ENCODE measurements around the gene PHYHD1.
A peak's percentile ranks its signal among the peaks of the same experiment; 100 is the strongest.

Gene PHYHD1

DNA sequence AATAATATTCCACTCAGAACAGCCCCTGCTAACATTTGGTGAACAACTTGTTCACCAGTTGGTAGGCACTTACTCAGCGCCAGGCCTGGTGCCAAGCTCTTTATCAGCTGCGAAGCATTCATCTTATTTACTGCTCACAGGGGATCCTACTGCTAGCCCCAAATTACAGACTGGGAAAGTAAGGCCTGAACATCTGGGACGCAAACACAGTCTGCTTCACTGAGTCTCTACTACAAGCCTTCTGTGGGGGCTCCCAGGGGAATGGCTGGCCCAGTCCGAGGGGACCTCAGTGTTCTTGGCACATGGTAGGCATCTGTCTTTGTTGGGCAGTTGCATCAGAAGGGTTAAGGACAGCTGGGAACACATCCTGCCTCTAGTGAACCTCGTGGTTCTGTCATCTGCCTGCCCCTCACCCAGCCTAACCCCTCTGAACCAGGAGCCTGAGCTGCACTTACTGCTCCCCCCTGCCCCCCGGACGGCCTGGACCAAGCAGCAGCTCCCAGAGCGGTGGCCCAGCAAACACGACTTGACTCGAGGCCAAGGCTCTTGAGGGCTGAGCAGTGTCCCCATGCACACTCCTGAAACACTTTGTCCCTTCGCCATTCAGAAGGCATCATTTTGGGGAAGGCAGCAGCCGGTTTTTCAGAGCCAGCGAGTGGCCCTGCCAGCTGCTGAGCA is at the start of gene PHYHD1:
Gene PHYHD1, plus strand, starts transcription at position 602 of the 678 bp plus-strand sequence. CDS start 1,342 bp downstream, outside the sequence.
- Histone ChIP-seq H3K4me1 (ENCODE audit: control insufficient read depth, insufficient read depth, low read length) (peaks cover 44% of the 10 kb centered on the region), H3K9me3 (ENCODE audit: control insufficient read depth in 2 of 2, low read length in 2 of 2) (no peaks in the 10 kb centered on the region), H3K27me3 (ENCODE audit: control insufficient read depth in 1 of 2, insufficient read depth in 2 of 2, low read length in 2 of 2) (no peaks in the 10 kb centered on the region), H3K27ac (ENCODE audit: low read length) (peak within 1 kb of the TSS; percentile 76), H3K4me3 (ENCODE audit: low read length in 2 of 2) (peak within 1 kb of the TSS; percentile 77), H3K9ac (ENCODE audit: low read length in 2 of 2) (peak within 1 kb of the TSS; percentile 73 to 79), H3K36me3 (ENCODE audit: control insufficient read depth in 2 of 2, insufficient read depth in 2 of 2, low read length in 2 of 2) (peaks cover 6 to 15% of the 10 kb centered on the region in 2 donors)

DNA sequence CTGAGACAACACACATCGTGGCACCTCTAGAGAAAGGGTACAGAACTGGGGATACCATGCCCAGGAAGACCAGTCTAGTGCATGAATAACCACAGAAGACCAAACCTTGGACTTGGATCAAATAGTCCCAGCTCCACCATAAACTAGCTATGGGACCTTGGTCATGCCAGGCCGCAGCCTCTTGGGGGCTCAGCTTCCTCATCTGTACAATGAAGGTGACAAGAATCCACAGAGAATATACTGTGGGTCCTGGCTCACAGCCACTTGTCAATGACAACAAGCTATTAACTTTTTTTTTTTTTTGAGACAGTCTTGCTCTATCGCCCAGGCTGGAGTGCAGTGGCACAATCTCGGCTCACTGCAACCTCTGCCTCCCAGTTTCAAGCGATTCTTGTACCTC is 42.9 kb upstream of the PHYHD1 start:
- no peaks in the 10 kb centered on the region for H3K9me3 ChIP-seq (ENCODE audit: control insufficient read depth in 2 of 2, low read length in 2 of 2)
- no peak overlapping the region for H3K4me3 ChIP-seq (ENCODE audit: low read length in 2 of 2)
- no peaks in the 10 kb centered on the region for H3K36me3 ChIP-seq (ENCODE audit: control insufficient read depth in 2 of 2, insufficient read depth in 2 of 2, low read length in 2 of 2)
- H3K27me3 ChIP-seq (ENCODE audit: control insufficient read depth in 1 of 2, insufficient read depth in 2 of 2, low read length in 2 of 2): no peaks in the 10 kb centered on the region
- peaks cover 7% of the 10 kb centered on the region for H3K4me1 ChIP-seq (ENCODE audit: control insufficient read depth, insufficient read depth, low read length)
- H3K9ac ChIP-seq (ENCODE audit: low read length in 2 of 2): no peak overlapping the region
- H3K27ac ChIP-seq (ENCODE audit: low read length): no peak overlapping the region

DNA sequence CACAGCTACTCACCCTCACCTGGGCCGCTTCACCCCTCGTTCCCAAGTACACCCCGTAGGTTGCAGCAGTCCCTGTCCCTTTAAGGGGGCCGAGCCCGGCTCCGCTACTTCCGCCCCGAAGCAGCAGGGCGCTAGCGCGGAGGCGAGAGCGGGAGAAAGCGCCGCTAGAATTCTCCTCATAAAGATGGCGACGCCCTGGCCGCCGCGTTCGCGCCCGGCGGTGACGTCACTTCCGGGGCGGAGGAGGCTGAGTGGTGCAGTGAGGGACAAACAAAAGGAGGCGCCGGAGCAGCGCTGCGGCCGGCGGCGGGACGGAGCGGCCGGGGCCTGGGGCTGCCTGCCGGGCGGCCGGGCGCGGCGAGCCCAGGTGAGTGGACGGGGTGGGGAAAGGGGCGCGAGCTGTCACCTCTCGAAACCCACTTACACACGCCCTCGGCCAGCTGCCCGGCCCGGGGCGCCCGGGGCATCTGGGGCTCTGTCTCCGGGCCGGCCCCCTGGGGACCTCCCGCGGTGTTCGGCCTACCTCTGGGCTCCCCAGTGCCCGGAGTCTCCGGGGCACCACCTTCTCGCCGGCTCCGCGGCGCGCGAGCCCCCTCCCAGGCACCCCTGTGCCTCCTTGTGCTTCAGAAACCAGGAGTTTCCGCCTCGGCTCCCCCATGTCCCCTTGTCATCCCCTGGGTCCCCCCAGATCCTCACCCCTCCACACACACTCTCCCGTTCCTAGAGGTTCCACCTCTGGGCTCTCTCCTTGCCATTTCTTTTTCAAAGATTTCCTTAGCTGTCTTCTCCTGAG is 38.7 kb upstream of the PHYHD1 start, which contains the start of the genes KYAT1 and LRRC8A:
Gene KYAT1, minus strand, starts transcription at position 67 of the 793 bp plus-strand sequence. CDS start 36,545 bp downstream, outside the sequence.
Gene LRRC8A, plus strand, starts transcription at position 250 of the 793 bp plus-strand sequence. CDS start 25,032 bp downstream, outside the sequence.
- peak within 1 kb of the TSS; percentile 90 for H3K27ac ChIP-seq (ENCODE audit: low read length)
- peaks cover 11 to 13% of the 10 kb centered on the region in 2 donors for H3K36me3 ChIP-seq (ENCODE audit: control insufficient read depth in 2 of 2, insufficient read depth in 2 of 2, low read length in 2 of 2)
- peak within 1 kb of the TSS; percentile 92 to 94 for H3K9ac ChIP-seq (ENCODE audit: low read length in 2 of 2)
- peaks cover 39% of the 10 kb centered on the region for H3K4me1 ChIP-seq (ENCODE audit: control insufficient read depth, insufficient read depth, low read length)
- no peaks in the 10 kb centered on the region for H3K27me3 ChIP-seq (ENCODE audit: control insufficient read depth in 1 of 2, insufficient read depth in 2 of 2, low read length in 2 of 2)
- no peaks in the 10 kb centered on the region for H3K9me3 ChIP-seq (ENCODE audit: control insufficient read depth in 2 of 2, low read length in 2 of 2)
- H3K4me3 ChIP-seq (ENCODE audit: low read length in 2 of 2): peak within 1 kb of the TSS; percentile 94 to 95

DNA sequence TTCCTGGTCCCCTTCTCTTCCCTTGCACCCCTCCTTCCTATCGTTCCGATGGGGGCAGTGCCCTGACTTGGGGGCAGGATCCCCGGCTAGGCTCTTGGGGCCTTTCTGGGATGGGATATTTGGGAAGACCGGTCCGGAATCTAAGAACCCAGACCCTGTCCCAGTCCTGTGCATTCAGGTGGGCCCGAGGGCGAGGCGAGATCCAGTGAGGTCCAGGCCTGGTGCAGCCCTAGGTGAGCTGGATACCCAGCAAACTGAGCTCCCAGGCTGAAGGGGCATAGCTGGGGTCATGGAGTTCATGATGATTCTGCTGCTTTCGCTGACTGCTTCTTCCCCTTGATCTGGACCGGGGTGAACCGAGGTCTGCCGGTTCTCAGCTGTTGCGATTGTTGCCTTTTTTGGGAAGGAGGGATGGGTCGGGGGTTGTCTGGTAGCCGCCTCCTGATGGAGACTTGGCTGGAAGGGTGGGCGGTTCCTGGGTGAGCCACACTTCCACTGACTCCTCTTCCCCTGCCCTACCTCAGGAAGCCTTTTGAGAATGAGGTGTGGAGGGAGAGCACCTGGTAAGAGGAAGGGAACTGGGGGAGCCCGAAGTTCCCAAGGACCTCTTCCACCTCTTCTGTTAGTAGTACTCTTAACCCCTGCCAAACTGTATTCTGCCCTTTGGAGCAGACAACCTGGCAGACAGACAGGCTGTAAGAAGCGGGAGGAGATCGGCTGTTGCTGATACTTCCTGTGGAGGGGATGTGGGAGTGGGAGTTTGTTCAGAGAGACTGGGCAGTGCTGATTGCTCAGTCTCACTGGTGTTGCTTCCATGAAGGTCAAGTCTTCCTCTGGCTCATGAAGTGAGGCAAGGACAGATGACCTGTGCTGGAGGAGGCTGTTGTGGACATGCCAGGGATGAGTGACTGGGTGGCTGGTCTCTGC is 37.8 kb upstream of the PHYHD1 start:
- H3K9ac ChIP-seq (ENCODE audit: low read length in 2 of 2): peak overlapping the region; percentile 92 to 94
- no peaks in the 10 kb centered on the region for H3K27me3 ChIP-seq (ENCODE audit: control insufficient read depth in 1 of 2, insufficient read depth in 2 of 2, low read length in 2 of 2)
- H3K36me3 ChIP-seq (ENCODE audit: control insufficient read depth in 2 of 2, insufficient read depth in 2 of 2, low read length in 2 of 2): peaks cover 11 to 13% of the 10 kb centered on the region in 2 donors
- H3K4me1 ChIP-seq (ENCODE audit: control insufficient read depth, insufficient read depth, low read length): peaks cover 41% of the 10 kb centered on the region
- peak overlapping the region; percentile 94 to 95 for H3K4me3 ChIP-seq (ENCODE audit: low read length in 2 of 2)
- no peaks in the 10 kb centered on the region for H3K9me3 ChIP-seq (ENCODE audit: control insufficient read depth in 2 of 2, low read length in 2 of 2)
- peak overlapping the region; percentile 90 for H3K27ac ChIP-seq (ENCODE audit: low read length)

DNA sequence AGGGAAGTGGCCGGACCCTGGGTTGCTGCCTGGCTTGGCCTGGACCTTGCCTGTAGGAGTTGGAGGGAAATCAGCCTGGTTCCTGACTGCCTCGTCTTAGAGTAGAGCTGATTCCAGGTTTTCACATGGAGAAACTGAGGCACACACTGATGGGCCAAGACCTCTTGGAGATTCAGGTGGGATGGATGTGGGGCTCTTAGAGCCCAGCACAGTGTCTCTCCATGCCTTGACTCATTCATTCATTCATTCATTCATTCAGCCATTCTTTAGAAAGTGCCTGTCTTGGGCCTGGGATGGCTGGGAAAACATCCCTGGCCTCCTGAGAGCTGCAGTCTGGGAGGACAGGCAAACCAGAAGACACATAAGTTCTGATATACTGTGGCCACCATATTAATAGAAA is 36.6 kb upstream of the PHYHD1 start:
- Histone ChIP-seq H3K4me1 (ENCODE audit: control insufficient read depth, insufficient read depth, low read length) (peaks cover 53% of the 10 kb centered on the region), H3K27me3 (ENCODE audit: control insufficient read depth in 1 of 2, insufficient read depth in 2 of 2, low read length in 2 of 2) (no peaks in the 10 kb centered on the region), H3K9ac (ENCODE audit: low read length in 2 of 2) (no peak overlapping the region), H3K9me3 (ENCODE audit: control insufficient read depth in 2 of 2, low read length in 2 of 2) (no peaks in the 10 kb centered on the region), H3K27ac (ENCODE audit: low read length) (no peak overlapping the region), H3K36me3 (ENCODE audit: control insufficient read depth in 2 of 2, insufficient read depth in 2 of 2, low read length in 2 of 2) (peaks cover 18% of the 10 kb centered on the region in 2 donors), H3K4me3 (ENCODE audit: low read length in 2 of 2) (peak overlapping the region in 1 of 2 donors; percentile 44)

DNA sequence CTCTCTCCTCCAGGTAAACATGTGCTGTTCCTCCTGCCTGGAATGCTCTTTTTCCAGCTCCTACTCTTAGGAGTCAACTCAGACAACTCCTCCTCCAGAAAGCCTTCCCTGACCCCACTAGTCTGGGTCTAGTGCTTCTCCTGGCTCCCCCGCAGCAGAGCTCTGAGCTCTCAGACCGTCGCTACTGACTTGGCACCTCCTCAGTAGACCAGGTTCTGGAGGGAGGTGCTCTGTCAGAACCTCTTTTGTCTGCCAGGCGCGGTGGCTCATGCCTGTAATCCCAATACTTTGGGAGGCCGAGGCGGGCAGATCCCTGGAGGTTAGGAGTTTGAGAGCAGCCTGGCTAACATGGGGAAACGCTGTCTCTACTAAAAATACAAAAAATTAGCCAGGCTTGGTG is 35.4 kb upstream of the PHYHD1 start:
- Histone ChIP-seq H3K36me3 (ENCODE audit: control insufficient read depth in 2 of 2, insufficient read depth in 2 of 2, low read length in 2 of 2) (peaks cover 18 to 21% of the 10 kb centered on the region in 2 donors), H3K4me3 (ENCODE audit: low read length in 2 of 2) (no peak overlapping the region), H3K9me3 (ENCODE audit: control insufficient read depth in 2 of 2, low read length in 2 of 2) (no peaks in the 10 kb centered on the region), H3K27me3 (ENCODE audit: control insufficient read depth in 1 of 2, insufficient read depth in 2 of 2, low read length in 2 of 2) (no peaks in the 10 kb centered on the region), H3K27ac (ENCODE audit: low read length) (no peak overlapping the region), H3K9ac (ENCODE audit: low read length in 2 of 2) (peak overlapping the region in 1 of 2 donors; percentile 29), H3K4me1 (ENCODE audit: control insufficient read depth, insufficient read depth, low read length) (peaks cover 53% of the 10 kb centered on the region)

DNA sequence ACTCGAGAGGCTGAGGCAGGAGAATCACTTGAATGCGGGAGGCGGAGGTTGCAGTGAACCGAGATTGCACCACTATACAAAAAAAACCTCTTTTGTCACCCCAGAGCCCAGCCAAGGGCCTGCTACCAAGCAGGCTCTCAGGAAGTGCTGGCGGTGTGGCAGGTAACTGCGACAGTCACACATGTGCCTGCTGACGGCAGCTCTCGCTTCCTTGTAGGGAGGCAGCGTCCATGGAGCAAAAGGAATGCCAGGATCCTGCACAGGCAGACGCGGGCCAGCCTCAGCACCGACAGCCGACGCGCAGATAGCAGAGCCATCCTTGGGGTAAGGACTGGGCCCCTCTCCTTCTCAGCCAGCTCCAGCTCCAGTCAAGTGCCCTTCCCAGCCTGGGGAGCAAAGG is 35.0 kb upstream of the PHYHD1 start:
- peaks cover 18 to 21% of the 10 kb centered on the region in 2 donors for H3K36me3 ChIP-seq (ENCODE audit: control insufficient read depth in 2 of 2, insufficient read depth in 2 of 2, low read length in 2 of 2)
- H3K27me3 ChIP-seq (ENCODE audit: control insufficient read depth in 1 of 2, insufficient read depth in 2 of 2, low read length in 2 of 2): no peaks in the 10 kb centered on the region
- H3K4me3 ChIP-seq (ENCODE audit: low read length in 2 of 2): no peak overlapping the region
- peaks cover 51% of the 10 kb centered on the region for H3K4me1 ChIP-seq (ENCODE audit: control insufficient read depth, insufficient read depth, low read length)
- no peaks in the 10 kb centered on the region for H3K9me3 ChIP-seq (ENCODE audit: control insufficient read depth in 2 of 2, low read length in 2 of 2)
- H3K27ac ChIP-seq (ENCODE audit: low read length): no peak overlapping the region
- H3K9ac ChIP-seq (ENCODE audit: low read length in 2 of 2): no peak overlapping the region

DNA sequence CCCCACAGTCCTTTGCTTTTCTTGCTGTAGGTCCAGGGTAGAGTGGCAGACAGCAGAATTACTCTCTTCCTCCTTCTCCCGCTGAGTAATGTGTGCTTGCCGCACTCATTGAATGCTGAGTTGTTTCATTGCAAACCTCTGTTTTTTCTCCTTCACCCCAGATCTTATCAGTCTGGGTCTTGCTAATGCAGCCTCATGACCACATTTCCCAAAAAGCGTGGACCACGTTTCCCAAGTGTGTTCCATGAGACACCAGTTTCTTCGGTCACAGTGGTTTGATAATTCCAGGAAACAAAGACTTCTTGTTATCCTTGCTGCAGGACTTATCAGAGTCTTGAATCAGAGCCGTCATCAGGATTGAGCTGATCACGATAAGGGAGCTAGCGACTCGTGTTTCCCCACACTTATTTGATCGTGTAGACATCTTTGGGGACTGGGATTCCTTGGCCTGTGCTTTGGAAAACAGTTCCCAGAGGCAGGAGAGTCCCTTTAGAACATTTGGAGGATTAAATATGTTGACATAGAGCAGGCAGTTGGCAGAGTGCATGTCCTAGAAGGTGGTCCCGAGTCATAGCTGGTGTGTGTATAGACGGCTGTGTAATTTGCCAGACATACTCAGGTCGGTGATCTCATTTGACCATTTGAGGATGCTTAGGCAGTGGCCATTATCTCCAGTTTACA is 34.4 kb upstream of the PHYHD1 start:
- H3K9ac ChIP-seq (ENCODE audit: low read length in 2 of 2): no peak overlapping the region
- no peak overlapping the region for H3K27ac ChIP-seq (ENCODE audit: low read length)
- H3K4me3 ChIP-seq (ENCODE audit: low read length in 2 of 2): no peak overlapping the region
- H3K36me3 ChIP-seq (ENCODE audit: control insufficient read depth in 2 of 2, insufficient read depth in 2 of 2, low read length in 2 of 2): peaks cover 19 to 21% of the 10 kb centered on the region in 2 donors
- no peaks in the 10 kb centered on the region for H3K27me3 ChIP-seq (ENCODE audit: control insufficient read depth in 1 of 2, insufficient read depth in 2 of 2, low read length in 2 of 2)
- no peaks in the 10 kb centered on the region for H3K9me3 ChIP-seq (ENCODE audit: control insufficient read depth in 2 of 2, low read length in 2 of 2)
- peaks cover 48% of the 10 kb centered on the region for H3K4me1 ChIP-seq (ENCODE audit: control insufficient read depth, insufficient read depth, low read length)

DNA sequence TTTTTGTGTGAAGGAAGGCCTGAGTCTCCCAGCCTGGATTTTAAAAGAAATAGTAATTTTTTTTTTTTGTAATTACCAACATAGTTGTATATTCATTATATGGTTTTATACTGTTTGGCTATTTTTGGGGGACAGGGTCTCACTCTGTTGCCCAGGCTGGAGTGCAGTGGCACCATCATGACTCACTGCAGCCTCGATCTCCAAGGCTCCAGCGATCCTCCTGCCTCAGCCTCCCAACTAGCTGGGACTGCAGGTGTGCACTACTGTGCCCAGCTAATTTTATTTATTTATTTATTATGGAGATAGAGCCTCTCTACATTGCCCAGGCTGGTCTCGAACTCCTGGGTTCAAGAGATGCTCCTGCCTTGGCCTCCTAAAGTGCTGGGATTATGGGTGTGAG is 33.7 kb upstream of the PHYHD1 start:
- Histone ChIP-seq H3K9ac (ENCODE audit: low read length in 2 of 2) (no peak overlapping the region), H3K27ac (ENCODE audit: low read length) (no peak overlapping the region), H3K4me3 (ENCODE audit: low read length in 2 of 2) (no peak overlapping the region), H3K9me3 (ENCODE audit: control insufficient read depth in 2 of 2, low read length in 2 of 2) (no peaks in the 10 kb centered on the region), H3K27me3 (ENCODE audit: control insufficient read depth in 1 of 2, insufficient read depth in 2 of 2, low read length in 2 of 2) (no peaks in the 10 kb centered on the region), H3K4me1 (ENCODE audit: control insufficient read depth, insufficient read depth, low read length) (peaks cover 54% of the 10 kb centered on the region), H3K36me3 (ENCODE audit: control insufficient read depth in 2 of 2, insufficient read depth in 2 of 2, low read length in 2 of 2) (peaks cover 21 to 22% of the 10 kb centered on the region in 2 donors)

Data from stomach smooth muscle (tissue), 2 donors.